Measurements from ENCODE around the gene FAM234A.
"Not testable (repeated sequence)": the region's sequence is repeated elsewhere in the genome, so short reads cannot be mapped to it uniquely, and the experiment has no call there.

DNA sequence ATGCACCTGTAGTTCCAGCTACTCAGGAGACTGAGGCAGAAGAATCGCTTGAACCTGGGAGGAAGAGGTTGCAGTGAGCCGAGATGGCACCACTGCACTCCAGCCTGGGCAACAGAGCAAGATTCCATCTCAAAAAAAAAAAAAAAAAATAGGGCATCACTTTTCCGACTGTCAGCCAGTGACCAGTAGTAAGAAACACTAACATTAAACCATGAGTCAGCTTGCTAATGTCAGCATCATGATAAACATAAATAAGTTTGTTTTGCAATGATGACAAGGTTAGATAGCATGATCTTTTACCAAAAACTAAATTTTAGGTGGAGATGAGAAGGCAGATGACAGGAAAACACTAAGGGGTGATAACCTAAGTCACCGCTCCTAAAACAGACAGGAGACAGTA lies 25.3 kb upstream of the FAM234A start:
- TF ChIP-seq, protein P1, sequence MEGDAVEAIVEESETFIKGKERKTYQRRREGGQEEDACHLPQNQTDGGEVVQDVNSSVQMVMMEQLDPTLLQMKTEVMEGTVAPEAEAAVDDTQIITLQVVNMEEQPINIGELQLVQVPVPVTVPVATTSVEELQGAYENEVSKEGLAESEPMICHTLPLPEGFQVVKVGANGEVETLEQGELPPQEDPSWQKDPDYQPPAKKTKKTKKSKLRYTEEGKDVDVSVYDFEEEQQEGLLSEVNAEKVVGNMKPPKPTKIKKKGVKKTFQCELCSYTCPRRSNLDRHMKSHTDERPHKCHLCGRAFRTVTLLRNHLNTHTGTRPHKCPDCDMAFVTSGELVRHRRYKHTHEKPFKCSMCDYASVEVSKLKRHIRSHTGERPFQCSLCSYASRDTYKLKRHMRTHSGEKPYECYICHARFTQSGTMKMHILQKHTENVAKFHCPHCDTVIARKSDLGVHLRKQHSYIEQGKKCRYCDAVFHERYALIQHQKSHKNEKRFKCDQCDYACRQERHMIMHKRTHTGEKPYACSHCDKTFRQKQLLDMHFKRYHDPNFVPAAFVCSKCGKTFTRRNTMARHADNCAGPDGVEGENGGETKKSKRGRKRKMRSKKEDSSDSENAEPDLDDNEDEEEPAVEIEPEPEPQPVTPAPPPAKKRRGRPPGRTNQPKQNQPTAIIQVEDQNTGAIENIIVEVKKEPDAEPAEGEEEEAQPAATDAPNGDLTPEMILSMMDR (IDR thresholded peaks at IDR 0.05; ENCODE audit: extremely low read depth in 1 of 2, insufficient read depth in 1 of 2, low read depth in 1 of 2, low read length in 2 of 2) = not testable (repeated sequence)
- TF ChIP-seq POLR2A (IDR thresholded peaks at IDR 0.05; ENCODE audit: low read depth, low read length); EZH2 (IDR thresholded peaks at IDR 0.05; ENCODE audit: borderline replicate concordance, low read depth, low read length, severe bottlenecking); MYC (IDR thresholded peaks at IDR 0.05; ENCODE audit: low read depth, low read length); JUN (IDR thresholded peaks at IDR 0.05; ENCODE audit: borderline replicate concordance, insufficient read depth, insufficient read length, low read depth); POLR2AphosphoS5 (IDR thresholded peaks at IDR 0.05; ENCODE audit: insufficient read depth, low read depth, low read length): not testable (repeated sequence)

Measured in endothelial cell of umbilical vein (primary cell).